Endodermal cell (in vitro differentiated cells): Measurements from ENCODE around the gene PSMD13. TPM values are rescaled to one million over a fixed set of nuclear protein-coding genes. Genes with fewer than 3 reads are reported as not detected.

Source experiments
- DNase-seq: peaks from one replicate; pipeline ENCODE4 v3.0.0-alpha.2; 2017
- H3K27ac ChIP-seq: 2 replicates; pipeline ENCODE4 v1.5.1; 2013; ENCODE audit warnings: mild to moderate bottlenecking, low read depth, low read length, moderate library complexity
- H3K27me3 ChIP-seq: 2 replicates; pipeline ENCODE4 v1.6.1; 2013; ENCODE audit warnings: mild to moderate bottlenecking, low read length, moderate library complexity; ENCODE audit not compliant: insufficient read depth, control insufficient read depth, poor library complexity, severe bottlenecking
- H3K36me3 ChIP-seq: 2 replicates; pipeline ENCODE4 v1.7.0; 2013; ENCODE audit warnings: mild to moderate bottlenecking, low read length, moderate library complexity; ENCODE audit not compliant: control insufficient read depth, insufficient read depth
- H3K4me1 ChIP-seq: one replicate; pipeline ENCODE4 v1.7.0; 2013; ENCODE audit warnings: low read length; ENCODE audit not compliant: control insufficient read depth, insufficient read depth
- H3K4me3 ChIP-seq: 2 replicates; pipeline ENCODE4 v1.5.1; 2013; ENCODE audit warnings: mild to moderate bottlenecking, low read length, moderate library complexity
- H3K9ac ChIP-seq: 2 replicates; pipeline ENCODE4 v1.6.1; 2013; ENCODE audit warnings: mild to moderate bottlenecking, low read length, moderate library complexity; ENCODE audit not compliant: poor library complexity, severe bottlenecking; ENCODE audit errors: extremely low read depth
- H3K9me3 ChIP-seq: 2 replicates; pipeline ENCODE4 v1.6.1; 2013; ENCODE audit warnings: mild to moderate bottlenecking, low read length, moderate library complexity; ENCODE audit not compliant: control insufficient read depth
- H3K27ac Mint-ChIP-seq: 2 replicates; pipeline ENCODE4 v1.8.0; 2020; ENCODE audit warnings: mixed read lengths
- H3K27me3 Mint-ChIP-seq: 2 replicates; pipeline ENCODE4 v1.8.0; 2021; ENCODE audit warnings: mild to moderate bottlenecking, mixed read lengths; ENCODE audit not compliant: insufficient read depth
- H3K36me3 Mint-ChIP-seq: 2 replicates; pipeline ENCODE4 v1.8.0; 2020; ENCODE audit warnings: low read depth, mixed read lengths
- H3K4me1 Mint-ChIP-seq: 2 replicates; pipeline ENCODE4 v1.8.0; 2020; ENCODE audit warnings: mixed read lengths
- H3K4me3 Mint-ChIP-seq: 2 replicates; pipeline ENCODE4 v1.8.0; 2020; ENCODE audit warnings: mild to moderate bottlenecking, moderate library complexity, mixed read lengths
- H3K9me3 Mint-ChIP-seq: 2 replicates; pipeline ENCODE4 v1.8.0; 2020; ENCODE audit warnings: mild to moderate bottlenecking, mixed read lengths
- CTCF ChIP-seq: fragments of 200-600 bp; sonication (generic); conservative IDR thresholded peaks from 2 replicates; pipeline ENCODE4 v1.5.0; 2021; ENCODE audit warnings: antibody characterized with exemption, mild to moderate bottlenecking
- WGBS, 2 experiments: methylation state at CpG; one replicate each; pipeline versions ENCODE4 v1.1.5 to v1.1.7; 2013; ENCODE audit warnings: missing lambda C conversion rate in 2 of 2, mixed read lengths in 1 of 2; ENCODE audit not compliant: insufficient coverage in 1 of 2, insufficient read length in 1 of 2; 5-methylcytosine and 5-hydroxymethylcytosine counted together
- total RNA-seq, 2 donors: library from RNA; stranded (reverse); fragmentation: NEBNext Ultra II Directional in 1 of 2; extraction: Animal tissue kit (Norgen Biotek cat#: 25700) in 1 of 2; gene quantifications; 2 replicates in 1 of 2; 3 replicates in 1 of 2; pipeline ENCODE4 v1.2.1, GENCODE V29; 2021

PSMD13 gene
- total RNA-seq, 2 donors from 2014 or later = 120 to 134 TPM

- no peak for TF ChIP-seq CTCF
- Histone ChIP-seq H3K27me3 (peaks cover 46% of the 10 kb centered on the region), H3K9me3 (no peaks in the 10 kb centered on the region), H3K9ac (no peak within 1 kb of the TSS), H3K4me1 (no peaks in the 10 kb centered on the region), H3K4me3 (no peak within 1 kb of the TSS), H3K27ac (no peak within 1 kb of the TSS), H3K36me3 (no peaks in the 10 kb centered on the region)
- H3K27ac Mint-ChIP-seq = no peak within 1 kb of the TSS
- 89 to 91% methylated on average over 8 to 21 of the region's 21 CpGs for WGBS, 2 experiments
- H3K27me3 Mint-ChIP-seq = peaks cover 46% of the 10 kb centered on the region
- H3K4me1 Mint-ChIP-seq = no peaks in the 10 kb centered on the region
- no peak within 1 kb of the TSS for H3K4me3 Mint-ChIP-seq
- H3K9me3 Mint-ChIP-seq = no peaks in the 10 kb centered on the region
- H3K36me3 Mint-ChIP-seq = no peaks in the 10 kb centered on the region
- DNase-seq = peak; percentile 35
These were observed 41.5 kb downstream of the PSMD13 start, which contains the start of gene NLRP6 for GRCh38 chr11:278001-278951. Gene NLRP6, plus strand, starts transcription at chr11:278407. Its CDS starts 163 bp downstream, at chr11:278570.

GRCh38 chr11:279040-279965, 42.5 kb downstream of the PSMD13 start:
- H3K27me3 Mint-ChIP-seq = peaks cover 50% of the 10 kb centered on the region
- peak; percentile 40 for DNase-seq

More at GRCh38 chr11:279040-279965, 42.5 kb downstream of the PSMD13 start:
- Histone ChIP-seq H3K9me3 (no peaks in the 10 kb centered on the region), H3K9ac (no peak overlapping the region), H3K4me3 (no peak overlapping the region), H3K36me3 (no peaks in the 10 kb centered on the region), H3K4me1 (no peaks in the 10 kb centered on the region), H3K27ac (no peak overlapping the region), H3K27me3 (peaks cover 46% of the 10 kb centered on the region)
- H3K4me1 Mint-ChIP-seq = no peaks in the 10 kb centered on the region
- 75 to 87% methylated on average over 42 to 97 of the region's 97 CpGs for whole genome bisulfite sequencing, 2 experiments
- no peak overlapping the region for H3K27ac Mint-ChIP-seq
- no peaks in the 10 kb centered on the region for H3K36me3 Mint-ChIP-seq
- no peaks in the 10 kb centered on the region for H3K9me3 Mint-ChIP-seq
- H3K4me3 Mint-ChIP-seq = no peak overlapping the region
- no peak for TF ChIP-seq CTCF
